Neural progenitor cell (in vitro differentiated cells): ENCODE results near the gene ZKSCAN5. TPM values are rescaled to one million over a fixed set of nuclear protein-coding genes. Genes with fewer than 3 reads are reported as not detected.
"Not testable (repeated sequence)": the region's sequence is repeated elsewhere in the genome, so short reads cannot be mapped to it uniquely, and the experiment has no call there.

Experiments
- DNase-seq: peaks from one replicate; pipeline ENCODE4 v3.0.0-alpha.2; 2016; ENCODE audit warnings: low spot score
- H2AFZ ChIP-seq: fragments of 200-600 bp; sonication (generic); replicated peaks from 2 replicates; pipeline ENCODE4 v1.6.1; 2016; ENCODE audit warnings: antibody characterized with exemption
- H3F3A ChIP-seq: fragments of 200-600 bp; sonication (generic); 2 replicates; pipeline ENCODE4 v1.6.1; 2016; ENCODE audit warnings: antibody characterized with exemption, low read depth
- H3K27ac ChIP-seq: fragments of 200-600 bp; sonication (generic); 2 replicates; pipeline ENCODE4 v1.5.1; 2016; ENCODE audit warnings: mild to moderate bottlenecking
- H3K27me3 ChIP-seq: fragments of 200-600 bp; sonication (generic); 2 replicates; pipeline ENCODE4 v1.6.1; 2016; ENCODE audit warnings: mild to moderate bottlenecking, moderate library complexity
- H3K36me3 ChIP-seq: fragments of 200-600 bp; sonication (generic); 2 replicates; pipeline ENCODE4 v1.5.1; 2016
- H3K4me1 ChIP-seq: fragments of 200-600 bp; sonication (generic); 2 replicates; pipeline ENCODE4 v1.6.1; 2016; ENCODE audit warnings: mixed run types
- H3K4me2 ChIP-seq: fragments of 200-600 bp; sonication (generic); 2 replicates; pipeline ENCODE4 v1.6.1; 2016
- H3K4me3 ChIP-seq: fragments of 200-600 bp; sonication (generic); 2 replicates; pipeline ENCODE4 v1.5.1; 2016
- H3K79me2 ChIP-seq: fragments of 200-600 bp; sonication (generic); 2 replicates; pipeline ENCODE4 v1.6.1; 2016; ENCODE audit warnings: low read depth
- H3K9ac ChIP-seq: fragments of 200-600 bp; sonication (generic); 2 replicates; pipeline ENCODE4 v1.6.1; 2016
- H3K9me3 ChIP-seq: fragments of 200-600 bp; sonication (generic); 2 replicates; pipeline ENCODE4 v1.5.1; 2016; ENCODE audit warnings: low read depth
- H4K20me1 ChIP-seq: fragments of 200-600 bp; sonication (generic); 2 replicates; pipeline ENCODE4 v1.6.1; 2016; ENCODE audit warnings: low read depth
- H3K27ac Mint-ChIP-seq: 3 replicates; pipeline ENCODE4 v1.8.0; 2021; ENCODE audit warnings: mixed read lengths
- H3K27me3 Mint-ChIP-seq: 2 replicates; pipeline ENCODE4 v1.8.0; 2022; ENCODE audit warnings: low read depth, mild to moderate bottlenecking, inconsistent platforms, moderate library complexity, mixed read lengths; ENCODE audit not compliant: insufficient read depth
- H3K36me3 Mint-ChIP-seq: 3 replicates; pipeline ENCODE4 v1.8.0; 2021; ENCODE audit warnings: mixed read lengths
- H3K4me1 Mint-ChIP-seq: 3 replicates; pipeline ENCODE4 v1.8.0; 2021; ENCODE audit warnings: mixed read lengths
- H3K4me3 Mint-ChIP-seq: 3 replicates; pipeline ENCODE4 v1.8.0; 2021; ENCODE audit warnings: mild to moderate bottlenecking, moderate library complexity, mixed read lengths
- H3K9me3 Mint-ChIP-seq: 3 replicates; pipeline ENCODE4 v1.8.0; 2020; ENCODE audit warnings: mixed read lengths
- EZH2 ChIP-seq: fragments of 200-600 bp; sonication (generic); IDR thresholded peaks from 2 replicates; pipeline ENCODE4 v1.6.1; 2017; ENCODE audit warnings: antibody characterized with exemption, mild to moderate bottlenecking, moderate library complexity
- EZH2phosphoT487 ChIP-seq: fragments of 200-600 bp; sonication (generic); IDR thresholded peaks from 2 replicates; pipeline ENCODE4 v1.6.1; 2017; ENCODE audit warnings: antibody characterized with exemption
- total RNA-seq: library from RNA; depleted of rRNA; stranded (reverse); fragments of >200 nt; gene quantifications from 2 replicates; pipeline ENCODE4 v1.2.3, GENCODE V29; 2015; ENCODE audit warnings: low replicate concordance
- TF ChIP-seq, protein P1 (sequence below): fragments of 200-600 bp; sonication (generic); IDR thresholded peaks from 2 replicates; pipeline ENCODE4 v1.5.1; 2017; ENCODE audit warnings: antibody characterized with exemption, mild to moderate bottlenecking

The ZKSCAN5 gene
- total RNA-seq, 1 donor from 2014 or later, result 23.3 TPM

DNA sequence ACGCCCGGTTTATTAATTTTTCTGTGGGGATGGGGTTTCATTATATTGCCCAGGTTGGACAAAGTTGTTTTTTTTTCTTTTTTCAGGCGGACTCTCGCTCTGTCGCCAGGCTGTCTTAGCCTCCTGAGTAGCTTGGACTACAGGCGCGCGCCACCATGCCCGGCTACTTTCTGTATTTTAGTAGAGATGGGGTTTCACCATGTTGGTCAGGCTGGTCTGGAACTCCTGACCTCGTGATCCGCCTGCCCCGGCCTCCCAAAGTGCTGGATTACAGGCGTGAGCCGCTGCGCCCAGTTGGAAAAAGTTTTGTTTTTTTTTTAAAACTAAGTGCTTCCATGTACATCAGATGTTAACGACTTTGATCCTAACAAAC lies 3.8 kb upstream of the ZKSCAN5 start:
- Histone ChIP-seq H3K4me2 (peak overlapping the region; percentile 80), H3K79me2 (peaks cover 56% of the 10 kb centered on the region), H3F3A (peaks cover 23% of the 10 kb centered on the region), H3K27ac (no peak overlapping the region), H4K20me1 (peaks cover 20% of the 10 kb centered on the region), H3K9ac (peak overlapping the region; percentile 51), H3K36me3 (no peaks in the 10 kb centered on the region), H3K4me3 (peak overlapping the region; percentile 84), H2AFZ (peak overlapping the region; percentile 64), H3K27me3 (no peaks in the 10 kb centered on the region), H3K9me3 (no peaks in the 10 kb centered on the region), H3K4me1 (peaks cover 13% of the 10 kb centered on the region)
- Mint-ChIP-seq H3K4me3 (peak overlapping the region; percentile 100), H3K36me3 (peaks cover 18% of the 10 kb centered on the region), H3K9me3 (no peaks in the 10 kb centered on the region), H3K27me3 (peaks cover 4% of the 10 kb centered on the region), H3K27ac (peak overlapping the region; percentile 72), H3K4me1 (peaks cover 28% of the 10 kb centered on the region)
- TF ChIP-seq EZH2phosphoT487, result no peak
- TF ChIP-seq EZH2, result no peak
- TF ChIP-seq, protein P1, sequence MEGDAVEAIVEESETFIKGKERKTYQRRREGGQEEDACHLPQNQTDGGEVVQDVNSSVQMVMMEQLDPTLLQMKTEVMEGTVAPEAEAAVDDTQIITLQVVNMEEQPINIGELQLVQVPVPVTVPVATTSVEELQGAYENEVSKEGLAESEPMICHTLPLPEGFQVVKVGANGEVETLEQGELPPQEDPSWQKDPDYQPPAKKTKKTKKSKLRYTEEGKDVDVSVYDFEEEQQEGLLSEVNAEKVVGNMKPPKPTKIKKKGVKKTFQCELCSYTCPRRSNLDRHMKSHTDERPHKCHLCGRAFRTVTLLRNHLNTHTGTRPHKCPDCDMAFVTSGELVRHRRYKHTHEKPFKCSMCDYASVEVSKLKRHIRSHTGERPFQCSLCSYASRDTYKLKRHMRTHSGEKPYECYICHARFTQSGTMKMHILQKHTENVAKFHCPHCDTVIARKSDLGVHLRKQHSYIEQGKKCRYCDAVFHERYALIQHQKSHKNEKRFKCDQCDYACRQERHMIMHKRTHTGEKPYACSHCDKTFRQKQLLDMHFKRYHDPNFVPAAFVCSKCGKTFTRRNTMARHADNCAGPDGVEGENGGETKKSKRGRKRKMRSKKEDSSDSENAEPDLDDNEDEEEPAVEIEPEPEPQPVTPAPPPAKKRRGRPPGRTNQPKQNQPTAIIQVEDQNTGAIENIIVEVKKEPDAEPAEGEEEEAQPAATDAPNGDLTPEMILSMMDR, result no peak
- no peak for DNase-seq

DNA sequence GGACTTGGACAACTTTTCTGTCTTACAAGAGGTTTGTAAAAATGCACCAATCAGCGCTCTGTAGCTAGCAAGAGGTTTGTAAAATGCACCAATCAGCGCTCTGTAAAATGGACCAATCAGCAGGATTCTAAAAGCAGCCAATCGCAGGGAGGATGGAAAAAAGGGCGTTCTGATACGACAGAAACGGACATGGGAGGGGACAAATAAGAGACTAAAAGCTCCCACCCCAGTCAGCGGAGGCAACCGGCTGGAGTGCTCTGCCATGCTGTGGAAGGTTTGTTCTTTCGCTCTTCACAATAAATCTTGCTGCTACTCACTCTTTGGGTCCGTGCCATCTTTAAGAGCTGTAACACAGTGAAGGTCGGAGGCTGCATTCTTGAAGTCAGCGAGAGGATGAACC lies 3.2 kb upstream of the ZKSCAN5 start:
- H3K9me3 Mint-ChIP-seq, H3K27me3 ChIP-seq, H3K36me3 ChIP-seq, H3K9me3 ChIP-seq, H3K27ac Mint-ChIP-seq, DNase-seq, H3K27ac ChIP-seq, H2AFZ ChIP-seq, H3K4me2 ChIP-seq, H3K27me3 Mint-ChIP-seq, H3K9ac ChIP-seq: not testable (repeated sequence)
- Histone ChIP-seq H3K4me1 (peaks cover 18% of the 10 kb centered on the region), H3F3A (peaks cover 29% of the 10 kb centered on the region), H4K20me1 (peaks cover 20% of the 10 kb centered on the region), H3K79me2 (peaks cover 56% of the 10 kb centered on the region), H3K4me3 (peak overlapping the region; percentile 84)
- Mint-ChIP-seq H3K4me3 (peak overlapping the region; percentile 100), H3K36me3 (peaks cover 15% of the 10 kb centered on the region), H3K4me1 (peaks cover 34% of the 10 kb centered on the region)

DNA sequence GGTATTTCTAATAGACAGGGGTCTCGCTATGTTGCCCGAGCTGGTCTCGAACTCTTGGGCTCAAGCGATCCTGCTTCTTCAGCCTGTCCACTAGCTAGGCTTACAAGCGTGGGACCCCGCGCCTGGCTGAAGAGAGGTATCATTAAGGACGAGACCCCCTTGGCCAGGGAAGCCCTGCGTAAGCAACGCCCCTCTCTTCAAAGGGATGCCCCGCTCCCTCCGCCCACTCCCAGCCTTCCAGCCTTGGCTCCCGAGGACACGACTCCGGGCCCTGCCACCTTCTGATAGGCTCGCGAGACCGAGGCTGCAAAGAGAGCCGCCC lies 220 bp upstream of the ZKSCAN5 start:
- Histone ChIP-seq H3K36me3 (no peaks in the 10 kb centered on the region), H3K9ac (no peak overlapping the region), H3K4me2 (peak overlapping the region; percentile 60), H2AFZ (no peak overlapping the region), H3K27me3 (no peaks in the 10 kb centered on the region), H3F3A (peaks cover 30% of the 10 kb centered on the region), H3K27ac (no peak overlapping the region), H3K4me1 (peaks cover 9% of the 10 kb centered on the region), H4K20me1 (peaks cover 4% of the 10 kb centered on the region), H3K9me3 (no peaks in the 10 kb centered on the region), H3K79me2 (peaks cover 56% of the 10 kb centered on the region), H3K4me3 (peak overlapping the region; percentile 92)
- TF ChIP-seq, protein P1, result no peak
- no peak for TF ChIP-seq EZH2phosphoT487
- no peak for TF ChIP-seq EZH2
- Mint-ChIP-seq H3K4me1 (peaks cover 26% of the 10 kb centered on the region), H3K36me3 (peaks cover 5% of the 10 kb centered on the region), H3K27me3 (peaks cover 4% of the 10 kb centered on the region), H3K9me3 (no peaks in the 10 kb centered on the region), H3K4me3 (peak overlapping the region; percentile 97), H3K27ac (peak overlapping the region; percentile 97)
- DNase-seq, result peak; percentile 99

DNA sequence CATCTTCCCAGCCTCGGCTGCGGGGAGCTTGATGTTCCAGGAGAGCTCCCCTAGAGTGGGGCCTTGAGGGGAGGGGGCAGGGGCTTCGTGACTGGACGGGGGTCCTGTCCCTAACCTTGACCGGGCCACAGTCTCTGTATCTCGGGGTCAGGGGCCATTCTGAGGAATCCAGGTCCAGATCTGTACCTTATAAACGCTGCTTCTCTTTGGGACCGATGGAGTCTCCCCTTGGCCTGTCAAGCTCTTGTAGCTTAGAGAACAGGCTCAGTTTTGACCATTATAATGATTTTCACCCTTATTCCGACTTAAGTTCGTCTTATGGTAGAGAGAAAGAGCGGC lies 831 bp downstream of the ZKSCAN5 start:
- Mint-ChIP-seq H3K27ac (peak overlapping the region; percentile 69), H3K27me3 (peaks cover 4% of the 10 kb centered on the region), H3K4me3 (peak overlapping the region; percentile 97), H3K9me3 (no peaks in the 10 kb centered on the region), H3K36me3 (peaks cover 3% of the 10 kb centered on the region), H3K4me1 (peaks cover 21% of the 10 kb centered on the region)
- no peak for DNase-seq
- no peaks in the 10 kb centered on the region for H3K36me3 ChIP-seq
- H2AFZ ChIP-seq, result peak overlapping the region; percentile 99
- H3K4me3 ChIP-seq, result peak overlapping the region; percentile 92
- no peaks in the 10 kb centered on the region for H3K27me3 ChIP-seq
- H3F3A ChIP-seq, result peaks cover 22% of the 10 kb centered on the region
- H3K4me1 ChIP-seq, result peaks cover 9% of the 10 kb centered on the region
- no peak overlapping the region for H3K27ac ChIP-seq
- H4K20me1 ChIP-seq, result no peaks in the 10 kb centered on the region
- H3K79me2 ChIP-seq, result peaks cover 58% of the 10 kb centered on the region
- H3K4me2 ChIP-seq, result peak overlapping the region; percentile 87
- no peaks in the 10 kb centered on the region for H3K9me3 ChIP-seq
- peak overlapping the region; percentile 75 for H3K9ac ChIP-seq
- TF ChIP-seq EZH2, result no peak
- TF ChIP-seq, protein P1, result no peak
- TF ChIP-seq EZH2phosphoT487, result no peak
